GM12878 (cell line): Measurements from ENCODE around the gene ID3. TPM values are rescaled to one million over a fixed set of nuclear protein-coding genes. Genes with fewer than 3 reads are reported as not detected.

ENCODE experiments used
- BCL11A ChIP-seq: IDR thresholded peaks from 2 replicates; pipeline ENCODE4 v1.6.1; 2011; ENCODE audit warnings: low read depth, low read length
- CEBPZ ChIP-seq: fragments of 150-350 bp; IDR thresholded peaks from 2 replicates; pipeline ENCODE4 v1.6.1; 2016; ENCODE audit warnings: low read depth, low read length
- DPF2 ChIP-seq: fragments of 450-650 bp; IDR thresholded peaks from 2 replicates; pipeline ENCODE4 v1.6.1; 2017; ENCODE audit warnings: mild to moderate bottlenecking
- E2F4 ChIP-seq: IDR thresholded peaks from 2 replicates; pipeline ENCODE4 v1.6.1; 2012; ENCODE audit warnings: low read depth, low read length, improper control_type of control experiment
- FOXK2 ChIP-seq: fragments of 450-650 bp; IDR thresholded peaks from 2 replicates; pipeline ENCODE4 v1.6.1; 2017; ENCODE audit warnings: mild to moderate bottlenecking, moderate library complexity
- IKZF2 ChIP-seq, 2 experiments: fragments of 450-650 bp; IDR thresholded peaks; 2 replicates each; pipeline ENCODE4 v1.6.1; 2017; ENCODE audit warnings: mild to moderate bottlenecking in 2 of 2, moderate library complexity in 2 of 2
- MTA3 ChIP-seq: IDR thresholded peaks from 2 replicates; pipeline ENCODE4 v1.6.1; 2012; ENCODE audit warnings: low read length, inconsistent platforms, borderline replicate concordance
- NFIC ChIP-seq: IDR thresholded peaks from 2 replicates; pipeline ENCODE4 v1.6.1; 2012; ENCODE audit warnings: low read depth, mild to moderate bottlenecking, inconsistent platforms, low read length, moderate library complexity
- POLR2AphosphoS5 ChIP-seq: IDR thresholded peaks from 2 replicates; pipeline ENCODE4 v1.6.1; 2011; ENCODE audit warnings: mild to moderate bottlenecking, low read length, inconsistent platforms
- SPI1 ChIP-seq: IDR thresholded peaks from 2 replicates; pipeline ENCODE4 v1.6.1; 2011; ENCODE audit warnings: low read depth, mild to moderate bottlenecking, low read length, moderate library complexity, borderline replicate concordance; ENCODE audit not compliant: insufficient read depth
- SRF ChIP-seq, 2 experiments: IDR thresholded peaks; 2 replicates each; pipeline ENCODE4 v1.6.1; 2011; ENCODE audit warnings: low read depth in 2 of 2, low read length in 2 of 2, mild to moderate bottlenecking in 1 of 2, moderate library complexity in 1 of 2
- STAT3 ChIP-seq: IDR thresholded peaks from 2 replicates; pipeline ENCODE4 v1.6.1; 2011; ENCODE audit warnings: low read depth, low read length, improper control_type of control experiment
- TCF3 ChIP-seq: IDR thresholded peaks from 2 replicates; pipeline ENCODE4 v1.6.1; 2012; ENCODE audit warnings: low read depth, mild to moderate bottlenecking, low read length, borderline replicate concordance; ENCODE audit not compliant: insufficient read depth
- TCF7 ChIP-seq: IDR thresholded peaks from 2 replicates; pipeline ENCODE4 v1.6.1; 2014; ENCODE audit warnings: antibody characterized with exemption, borderline replicate concordance
- WRNIP1 ChIP-seq: IDR thresholded peaks from 2 replicates; pipeline ENCODE4 v1.6.1; 2011; ENCODE audit warnings: low read depth, low read length, improper control_type of control experiment, borderline replicate concordance
- ZBED1 ChIP-seq: IDR thresholded peaks from 2 replicates; pipeline ENCODE4 v1.6.1; 2016; ENCODE audit warnings: borderline replicate concordance
- ZNF207 ChIP-seq: fragments of 450-650 bp; IDR thresholded peaks from 2 replicates; pipeline ENCODE4 v1.6.1; 2014; ENCODE audit warnings: antibody characterized with exemption, mild to moderate bottlenecking, borderline replicate concordance
- ZSCAN29 ChIP-seq: fragments of 450-650 bp; IDR thresholded peaks from 2 replicates; pipeline ENCODE4 v1.6.1; 2017; ENCODE audit warnings: mild to moderate bottlenecking, moderate library complexity
- polyA plus RNA-seq, 11 experiments: library from polyadenylated mRNA; depleted of rRNA in 4 of 11; unstranded in 6 of 11; stranded (reverse) in 5 of 11; fragments of >200 nt; fragmentation: Nextera tagmentation in 4 of 11; fragmentation: Illumina TruSeq in 1 of 11; extraction: Ambion mirVana in 4 of 11; extraction: Trizol in 1 of 11; gene quantifications; 1 replicate in 1 of 11; 2 replicates in 10 of 11; pipeline versions ENCODE4 v1.2.1 to v1.2.3, GENCODE V29; 2011 to 2016; ENCODE audit warnings: inconsistent platforms in 2 of 11, missing spikeins in 2 of 11, low read depth in 1 of 11
- total RNA-seq, 4 experiments: library from RNA; depleted of rRNA in 3 of 4; stranded (reverse); fragments of >200 nt in 3 of 4; fragmentation: Illumina TruSeq in 1 of 4; extraction: Trizol in 1 of 4; gene quantifications; 2 replicates each; pipeline versions ENCODE4 v1.2.1 to v1.2.3, GENCODE V29; 2013 to 2021
- TF ChIP-seq, protein P1 (sequence below): IDR thresholded peaks from 2 replicates; pipeline ENCODE4 v1.6.1; 2012; ENCODE audit warnings: low read depth, low read length, improper control_type of control experiment
- TF ChIP-seq, protein P2 (sequence below): IDR thresholded peaks from 2 replicates; pipeline ENCODE4 v1.6.1; 2011; ENCODE audit warnings: mild to moderate bottlenecking, low read depth, low read length, moderate library complexity; ENCODE audit not compliant: insufficient replicate concordance
- TF ChIP-seq, protein P3 (sequence below): fragments of 450-650 bp; formaldehyde crosslinking; IDR thresholded peaks from 2 replicates; pipeline ENCODE4 v1.5.0; 2022; ENCODE audit warnings: mild to moderate bottlenecking, missing genetic modification characterization

Gene ID3
- total and polyA plus RNA-seq, 10 of the 15 experiments (the other 5 are each of a cell fraction or from before 2014, with no cell fraction given) = 42.7 to 475 (median 207) TPM

DNA sequence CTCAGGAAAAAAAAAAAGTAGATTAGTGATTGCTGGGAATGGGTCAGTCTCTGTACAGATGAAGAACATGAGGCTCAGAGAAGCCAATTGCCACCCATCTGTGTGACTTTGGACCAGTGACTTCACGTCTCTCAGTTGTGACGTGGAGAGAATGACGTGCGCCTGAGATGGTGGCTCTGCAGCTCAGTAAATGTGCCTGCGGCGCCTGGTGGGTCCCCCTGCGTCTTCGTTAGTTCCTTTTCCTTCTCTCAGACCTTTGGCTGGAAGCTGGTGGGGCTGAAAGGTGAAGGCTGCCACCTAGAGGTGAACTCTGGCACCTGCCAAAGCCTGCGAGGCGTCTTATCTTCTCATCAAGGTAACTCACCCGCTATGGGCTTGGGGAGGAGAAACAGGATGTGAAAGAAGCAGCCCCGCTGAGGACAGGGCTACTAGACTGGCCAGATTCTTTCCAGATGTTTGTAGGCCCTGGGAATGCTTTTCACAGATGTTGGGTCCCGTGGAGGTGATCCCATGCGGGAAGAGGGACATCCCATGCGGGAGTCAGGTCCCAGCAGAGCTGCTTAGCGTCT, 19.5 kb downstream of the ID3 start (continued):
- TF ChIP-seq NFIC (no peak), STAT3 (no peak), ZSCAN29 (no peak), TCF3 (no peak), TCF7 (no peak), ZBED1 (no peak), FOXK2 (no peak), WRNIP1 (no peak), POLR2AphosphoS5 (no peak), SPI1 (peak; percentile 91), CEBPZ (no peak), DPF2 (peak; percentile 64), BCL11A (peak; percentile 38; the same call in 1 of the 2 replicates), SRF (IDR thresholded peaks at IDR 0.05; ENCODE audit: low read depth in 2 of 2, low read length in 2 of 2) (peak; percentile 90 to 91), IKZF2 (IDR thresholded peaks at IDR 0.05) (peak; percentile 76), E2F4 (no peak), MTA3 (no peak), ZNF207 (0 out of 2 replicates have a peak, but pooled peaks have one; percentile 56)
- TF ChIP-seq, protein P1, sequence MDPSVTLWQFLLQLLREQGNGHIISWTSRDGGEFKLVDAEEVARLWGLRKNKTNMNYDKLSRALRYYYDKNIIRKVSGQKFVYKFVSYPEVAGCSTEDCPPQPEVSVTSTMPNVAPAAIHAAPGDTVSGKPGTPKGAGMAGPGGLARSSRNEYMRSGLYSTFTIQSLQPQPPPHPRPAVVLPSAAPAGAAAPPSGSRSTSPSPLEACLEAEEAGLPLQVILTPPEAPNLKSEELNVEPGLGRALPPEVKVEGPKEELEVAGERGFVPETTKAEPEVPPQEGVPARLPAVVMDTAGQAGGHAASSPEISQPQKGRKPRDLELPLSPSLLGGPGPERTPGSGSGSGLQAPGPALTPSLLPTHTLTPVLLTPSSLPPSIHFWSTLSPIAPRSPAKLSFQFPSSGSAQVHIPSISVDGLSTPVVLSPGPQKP = 0 out of 2 replicates have a peak, but pooled peaks have one; percentile 68
- TF ChIP-seq, protein P2, sequence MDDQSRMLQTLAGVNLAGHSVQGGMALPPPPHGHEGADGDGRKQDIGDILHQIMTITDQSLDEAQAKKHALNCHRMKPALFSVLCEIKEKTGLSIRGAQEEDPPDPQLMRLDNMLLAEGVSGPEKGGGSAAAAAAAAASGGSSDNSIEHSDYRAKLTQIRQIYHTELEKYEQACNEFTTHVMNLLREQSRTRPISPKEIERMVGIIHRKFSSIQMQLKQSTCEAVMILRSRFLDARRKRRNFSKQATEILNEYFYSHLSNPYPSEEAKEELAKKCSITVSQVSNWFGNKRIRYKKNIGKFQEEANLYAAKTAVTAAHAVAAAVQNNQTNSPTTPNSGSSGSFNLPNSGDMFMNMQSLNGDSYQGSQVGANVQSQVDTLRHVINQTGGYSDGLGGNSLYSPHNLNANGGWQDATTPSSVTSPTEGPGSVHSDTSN = no peak
- TF ChIP-seq, protein P3, sequence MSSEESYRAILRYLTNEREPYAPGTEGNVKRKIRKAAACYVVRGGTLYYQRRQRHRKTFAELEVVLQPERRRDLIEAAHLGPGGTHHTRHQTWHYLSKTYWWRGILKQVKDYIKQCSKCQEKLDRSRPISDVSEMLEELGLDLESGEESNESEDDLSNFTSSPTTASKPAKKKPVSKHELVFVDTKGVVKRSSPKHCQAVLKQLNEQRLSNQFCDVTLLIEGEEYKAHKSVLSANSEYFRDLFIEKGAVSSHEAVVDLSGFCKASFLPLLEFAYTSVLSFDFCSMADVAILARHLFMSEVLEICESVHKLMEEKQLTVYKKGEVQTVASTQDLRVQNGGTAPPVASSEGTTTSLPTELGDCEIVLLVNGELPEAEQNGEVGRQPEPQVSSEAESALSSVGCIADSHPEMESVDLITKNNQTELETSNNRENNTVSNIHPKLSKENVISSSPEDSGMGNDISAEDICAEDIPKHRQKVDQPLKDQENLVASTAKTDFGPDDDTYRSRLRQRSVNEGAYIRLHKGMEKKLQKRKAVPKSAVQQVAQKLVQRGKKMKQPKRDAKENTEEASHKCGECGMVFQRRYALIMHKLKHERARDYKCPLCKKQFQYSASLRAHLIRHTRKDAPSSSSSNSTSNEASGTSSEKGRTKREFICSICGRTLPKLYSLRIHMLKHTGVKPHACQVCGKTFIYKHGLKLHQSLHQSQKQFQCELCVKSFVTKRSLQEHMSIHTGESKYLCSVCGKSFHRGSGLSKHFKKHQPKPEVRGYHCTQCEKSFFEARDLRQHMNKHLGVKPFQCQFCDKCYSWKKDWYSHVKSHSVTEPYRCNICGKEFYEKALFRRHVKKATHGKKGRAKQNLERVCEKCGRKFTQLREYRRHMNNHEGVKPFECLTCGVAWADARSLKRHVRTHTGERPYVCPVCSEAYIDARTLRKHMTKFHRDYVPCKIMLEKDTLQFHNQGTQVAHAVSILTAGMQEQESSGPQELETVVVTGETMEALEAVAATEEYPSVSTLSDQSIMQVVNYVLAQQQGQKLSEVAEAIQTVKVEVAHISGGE (CRISPR knock-in tag) = no peak
